HEK293T (cell line): ENCODE data around the gene PIK3R3.

Source experiments
- CTCF ChIA-PET: fragments of 350-600 bp; formaldehyde crosslinking; extraction: SDS; loops from one replicate; lab custom pipeline; 2021; ENCODE audit warnings: antibody characterized with exemption, inconsistent platforms; lab: Yijun Ruan, JAX
- POLR2A ChIA-PET: fragments of 350-600 bp; formaldehyde crosslinking; extraction: SDS; loops from one replicate; lab custom pipeline; 2020; ENCODE audit warnings: antibody characterized with exemption, inconsistent platforms; lab: Yijun Ruan, JAX
- DNase-seq: peaks from one replicate; pipeline ENCODE4 v3.0.0; 2012; ENCODE audit warnings: mixed read lengths; ENCODE audit errors: extremely low spot score
- ARNT ChIP-seq: fragments of 450-650 bp; IDR thresholded peaks from 2 replicates; pipeline ENCODE4 v1.6.1; 2017; ENCODE audit warnings: mild to moderate bottlenecking
- BHLHE40 ChIP-seq: fragments of 450-650 bp; IDR thresholded peaks from 2 replicates; pipeline ENCODE4 v1.6.1; 2016; ENCODE audit warnings: mild to moderate bottlenecking, moderate library complexity, borderline replicate concordance
- CTBP1 ChIP-seq: fragments of 450-650 bp; IDR thresholded peaks from 2 replicates; pipeline ENCODE4 v1.6.1; 2016; ENCODE audit warnings: borderline replicate concordance
- ELF4 ChIP-seq: fragments of 450-650 bp; IDR thresholded peaks from 2 replicates; pipeline ENCODE4 v1.6.1; 2017; ENCODE audit warnings: antibody characterized with exemption
- FOXA1 ChIP-seq: fragments of 450-650 bp; IDR thresholded peaks from 2 replicates; pipeline ENCODE4 v1.6.1; 2016; ENCODE audit warnings: mild to moderate bottlenecking
- FOXK2 ChIP-seq: fragments of 450-650 bp; IDR thresholded peaks from 2 replicates; pipeline ENCODE4 v1.6.1; 2016; ENCODE audit warnings: mild to moderate bottlenecking
- FOXM1 ChIP-seq: fragments of 450-650 bp; IDR thresholded peaks from 2 replicates; pipeline ENCODE4 v1.6.1; 2017; ENCODE audit warnings: mild to moderate bottlenecking, borderline replicate concordance
- HDGF ChIP-seq: fragments of 450-650 bp; IDR thresholded peaks from 2 replicates; pipeline ENCODE4 v1.6.1; 2017; ENCODE audit warnings: antibody characterized with exemption, borderline replicate concordance
- L3MBTL2 ChIP-seq: fragments of 450-650 bp; conservative IDR thresholded peaks from 2 replicates; pipeline ENCODE4 v1.6.1; 2016; ENCODE audit warnings: mild to moderate bottlenecking
- LEF1 ChIP-seq: fragments of 450-650 bp; IDR thresholded peaks from 2 replicates; pipeline ENCODE4 v1.6.1; 2017; ENCODE audit warnings: mild to moderate bottlenecking, borderline replicate concordance
- NFRKB ChIP-seq: fragments of 450-650 bp; IDR thresholded peaks from 2 replicates; pipeline ENCODE4 v1.6.1; 2016; ENCODE audit warnings: mild to moderate bottlenecking, moderate library complexity
- PKNOX1 ChIP-seq: fragments of 450-650 bp; IDR thresholded peaks from 2 replicates; pipeline ENCODE4 v1.6.1; 2016
- SP1 ChIP-seq: fragments of 450-650 bp; IDR thresholded peaks from 2 replicates; pipeline ENCODE4 v1.6.1; 2017
- SUZ12 ChIP-seq: fragments of 450-650 bp; IDR thresholded peaks from 2 replicates; pipeline ENCODE4 v1.6.1; 2016; ENCODE audit warnings: mild to moderate bottlenecking
- TARDBP ChIP-seq: fragments of 450-650 bp; IDR thresholded peaks from 2 replicates; pipeline ENCODE4 v1.6.1; 2016
- ZNF384 ChIP-seq: fragments of 450-650 bp; IDR thresholded peaks from 2 replicates; pipeline ENCODE4 v1.6.1; 2016

Gene PIK3R3

GRCh38 chr1:46026531-46026930, 105.9 kb downstream of the PIK3R3 start:
- DNase-seq: no peak
- ChIA-PET POLR2A (no interaction called here), CTCF (interaction anchor here (0.6 to 1.2 kb wide), 2 partner anchors 10 to 152 kb away, joined by 5 to 6 read pairs; no protein-coding TSS in a partner anchor)
- TF ChIP-seq PKNOX1 (no peak), ARNT (no peak), ZNF384 (no peak), CTBP1 (no peak), FOXA1 (no peak), LEF1 (no peak), TARDBP (no peak), SUZ12 (no peak), SP1 (no peak), ELF4 (no peak), HDGF (no peak), FOXK2 (no peak), FOXM1 (no peak)

- ChIA-PET CTCF (no interaction called here), POLR2A (no interaction called here)
- no peak for DNase-seq
- TF ChIP-seq FOXA1 (no peak), HDGF (no peak), FOXK2 (no peak), ELF4 (no peak), ZNF384 (no peak), L3MBTL2 (no peak), TARDBP (no peak), LEF1 (no peak)
Observed at GRCh38 chr1:46021046-46021996, 111.1 kb downstream of the PIK3R3 start.

- TF ChIP-seq NFRKB: no peak
- no peak for TF ChIP-seq BHLHE40
- TF ChIP-seq SP1: no peak
- TF ChIP-seq FOXM1: no peak
- no peak for TF ChIP-seq PKNOX1
- no peak for TF ChIP-seq ELF4
- no peak for TF ChIP-seq ZNF384
- no peak for TF ChIP-seq FOXA1
- TF ChIP-seq TARDBP: no peak
- ChIA-PET CTCF (no interaction called here), POLR2A (no interaction called here)
- DNase-seq: no peak
Observed at GRCh38 chr1:46020010-46020409, 112.4 kb downstream of the PIK3R3 start.

GRCh38 chr1:46019348-46019747, 113.1 kb downstream of the PIK3R3 start:
- DNase-seq: no peak
- TF ChIP-seq FOXA1 (no peak), BHLHE40 (no peak), L3MBTL2 (no peak), NFRKB (no peak), SUZ12 (no peak), TARDBP (no peak), ELF4 (no peak), ZNF384 (no peak), FOXK2 (no peak), ARNT (no peak), HDGF (no peak), CTBP1 (no peak), FOXM1 (no peak), LEF1 (no peak)
- ChIA-PET POLR2A (no interaction called here), CTCF (no interaction called here)

- DNase-seq: no peak
- CTCF ChIA-PET: interaction anchor here (0.5 kb wide), 1 partner anchor 184 kb away, joined by 3 read pairs; no protein-coding TSS in a partner anchor
- POLR2A ChIA-PET: no interaction called here
- TF ChIP-seq CTBP1 (no peak), LEF1 (no peak), ZNF384 (no peak), L3MBTL2 (no peak), SUZ12 (no peak), ARNT (no peak), TARDBP (no peak), BHLHE40 (no peak), ELF4 (no peak), FOXM1 (no peak), PKNOX1 (no peak), FOXK2 (no peak), FOXA1 (no peak), HDGF (no peak), NFRKB (no peak), SP1 (no peak)
Observed at GRCh38 chr1:46017876-46018503, 114.4 kb downstream of the PIK3R3 start.
